NCI-H82 treated with DMSO at 0.1 percent for 48 hours (cell line): Measurements from ENCODE around the gene C1orf122.

Source experiments
- DNase-seq: peaks from one replicate; lab custom pipeline; 2025; ENCODE audit not compliant: unreplicated experiment; lab: John Stamatoyannopoulos, UW

The C1orf122 gene

DNA sequence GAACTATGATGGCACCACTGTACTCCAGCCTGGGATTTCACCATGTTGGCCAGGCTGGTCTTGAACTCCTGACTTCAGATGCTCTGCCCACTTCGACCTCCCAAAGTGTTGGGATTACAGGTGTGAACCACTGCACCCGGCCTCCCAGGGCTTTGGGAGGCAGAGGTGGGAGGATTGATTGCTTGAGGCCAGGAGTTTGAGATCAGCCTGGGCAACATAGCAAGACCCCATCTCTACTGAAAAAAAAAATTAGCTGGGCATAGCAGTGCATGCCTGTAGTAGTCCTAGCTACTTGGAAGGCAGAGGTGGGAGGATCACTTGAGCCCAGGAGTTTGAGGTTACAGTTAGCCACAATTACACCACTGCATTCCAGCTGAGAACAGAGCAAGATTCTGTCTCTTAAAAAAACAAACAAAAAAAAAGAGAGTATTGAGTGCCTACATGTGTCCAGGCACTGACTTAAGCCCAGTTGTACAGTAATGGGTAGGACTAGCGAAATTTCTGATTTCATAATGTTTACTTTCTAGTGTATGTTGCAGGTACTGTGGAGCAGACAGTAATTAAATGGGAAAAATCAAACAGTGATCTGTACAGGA lies 9.7 kb upstream of the C1orf122 start:
- no peak for DNase-seq

DNA sequence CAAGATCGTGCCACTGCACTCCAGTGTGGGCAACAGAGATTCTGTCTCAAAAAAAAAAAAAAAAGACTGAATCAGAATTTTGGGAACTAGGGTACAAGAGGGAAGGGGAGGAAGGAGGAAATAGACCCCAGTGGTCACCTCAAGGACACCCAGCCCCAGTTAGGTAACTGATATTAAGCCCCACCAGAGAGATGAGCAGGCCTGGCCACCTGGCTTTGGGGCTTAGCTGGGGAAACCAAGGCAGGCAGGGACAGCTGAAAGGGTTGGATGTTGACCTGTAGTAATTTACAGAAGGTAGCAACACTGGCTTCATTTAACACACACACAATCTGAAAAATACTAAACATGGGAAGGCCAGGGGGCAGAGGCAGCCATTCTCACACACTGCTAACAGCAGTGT lies 5.2 kb upstream of the C1orf122 start:
- no peak for DNase-seq

DNA sequence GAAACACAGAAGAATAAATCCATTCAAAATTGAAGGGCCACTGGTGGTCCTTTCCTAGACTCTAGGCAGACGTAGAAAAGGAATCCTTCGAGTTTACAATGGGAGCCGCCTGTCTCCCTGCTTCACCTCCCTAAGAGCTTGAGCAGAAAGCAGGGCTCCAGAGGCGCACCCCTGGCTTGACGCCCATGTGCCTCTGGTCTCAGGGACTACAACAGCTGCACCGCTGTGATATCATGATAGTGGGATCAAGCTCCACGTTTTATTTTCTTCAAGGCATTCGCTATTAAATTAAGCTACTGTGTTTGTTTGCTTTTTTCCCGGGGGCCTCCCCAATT lies 403 bp upstream of the C1orf122 start:
- no peak for DNase-seq

DNA sequence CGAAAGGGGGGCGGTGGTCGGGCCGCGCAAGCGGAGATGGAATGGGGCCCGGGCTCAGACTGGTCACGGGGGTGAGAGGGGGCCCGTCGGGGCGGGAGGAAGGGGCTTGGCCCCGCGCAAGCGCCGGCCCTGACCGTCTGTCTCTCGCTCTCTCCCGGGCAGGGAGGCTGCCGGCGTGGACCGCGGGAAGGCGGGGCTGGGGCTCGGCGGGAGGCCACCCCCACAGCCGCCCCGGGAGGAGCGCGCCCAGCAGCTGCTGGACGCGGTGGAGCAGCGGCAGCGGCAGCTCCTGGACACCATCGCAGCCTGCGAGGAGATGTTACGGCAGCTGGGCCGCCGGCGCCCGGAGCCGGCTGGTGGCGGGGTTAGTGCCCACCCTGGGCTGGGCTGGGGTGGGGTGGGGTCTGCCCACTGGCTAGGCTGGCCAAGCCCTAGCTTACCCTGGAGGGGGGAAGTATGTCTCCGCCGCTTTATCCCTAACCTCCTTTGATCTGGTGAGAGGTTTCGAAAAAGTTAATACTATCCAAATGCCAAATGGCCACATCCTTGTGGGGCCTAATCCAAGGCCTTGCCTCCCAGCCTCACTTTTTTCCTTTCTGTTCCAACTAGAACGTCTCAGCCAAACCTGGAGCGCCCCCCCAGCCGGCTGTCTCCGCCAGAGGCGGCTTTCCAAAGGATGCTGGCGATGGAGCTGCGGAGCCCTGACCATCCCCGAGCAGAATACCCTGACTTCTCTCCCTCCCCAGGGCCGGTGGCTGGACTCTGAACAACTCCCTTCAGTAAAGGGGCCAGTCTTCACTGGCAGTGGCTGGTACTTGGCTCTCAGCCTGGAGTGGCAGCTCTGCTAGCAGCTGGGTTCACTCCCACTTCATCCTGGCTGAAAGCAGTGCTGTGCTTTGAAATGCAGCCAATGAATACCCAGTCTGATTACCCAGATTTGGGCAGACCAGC lies 1.1 kb downstream of the C1orf122 start:
- no peak for DNase-seq

DNA sequence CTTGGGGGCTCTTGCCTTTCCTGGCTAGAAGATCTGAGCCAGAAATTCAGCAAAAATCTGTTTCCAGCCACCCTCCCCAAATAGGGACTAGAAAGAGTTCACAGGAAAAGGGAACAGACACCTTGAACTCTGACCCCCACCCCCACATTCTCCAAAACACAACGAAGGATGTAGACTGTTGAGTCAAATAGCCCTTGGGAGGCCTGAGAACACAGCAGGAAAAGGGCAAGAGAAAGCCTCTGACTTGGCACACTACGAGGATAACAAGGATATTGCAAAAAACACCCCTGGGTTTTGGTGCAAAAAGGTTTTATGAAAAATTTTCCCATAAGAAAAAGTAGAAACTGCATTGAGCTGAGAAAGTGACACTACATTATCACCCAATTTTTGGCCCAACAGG lies 2.4 kb downstream of the C1orf122 start:
- DNase-seq = no peak

DNA sequence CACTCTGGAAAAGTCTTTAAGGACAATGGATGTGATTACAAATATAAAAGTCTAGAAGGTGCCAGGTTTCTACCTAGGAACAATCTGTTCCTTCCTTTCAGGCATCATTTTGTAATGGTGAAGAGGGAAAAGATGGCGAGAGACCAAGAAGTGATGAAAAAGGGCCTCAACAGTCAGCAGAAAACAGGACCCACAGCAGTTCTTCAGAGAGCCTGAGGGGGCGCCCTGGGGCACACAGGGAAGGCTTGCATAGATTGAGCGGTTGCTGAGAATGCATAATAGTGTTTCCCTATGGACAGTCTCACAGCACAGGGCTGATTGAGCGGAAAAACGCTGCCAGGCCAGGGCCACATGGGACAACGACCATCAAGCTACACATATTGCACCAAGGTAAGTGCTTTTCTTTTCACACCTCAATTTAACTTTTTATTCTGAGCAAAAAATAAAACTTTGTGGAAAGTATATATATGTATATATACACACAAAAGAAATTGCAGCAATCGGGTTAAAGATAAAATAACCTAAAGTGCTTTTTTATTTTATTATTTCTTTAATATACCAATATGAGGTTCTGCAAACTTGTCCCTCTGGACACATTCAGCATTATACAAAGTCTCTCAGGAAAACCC lies 3.6 kb downstream of the C1orf122 start:
- peak; percentile 42 for DNase-seq

DNA sequence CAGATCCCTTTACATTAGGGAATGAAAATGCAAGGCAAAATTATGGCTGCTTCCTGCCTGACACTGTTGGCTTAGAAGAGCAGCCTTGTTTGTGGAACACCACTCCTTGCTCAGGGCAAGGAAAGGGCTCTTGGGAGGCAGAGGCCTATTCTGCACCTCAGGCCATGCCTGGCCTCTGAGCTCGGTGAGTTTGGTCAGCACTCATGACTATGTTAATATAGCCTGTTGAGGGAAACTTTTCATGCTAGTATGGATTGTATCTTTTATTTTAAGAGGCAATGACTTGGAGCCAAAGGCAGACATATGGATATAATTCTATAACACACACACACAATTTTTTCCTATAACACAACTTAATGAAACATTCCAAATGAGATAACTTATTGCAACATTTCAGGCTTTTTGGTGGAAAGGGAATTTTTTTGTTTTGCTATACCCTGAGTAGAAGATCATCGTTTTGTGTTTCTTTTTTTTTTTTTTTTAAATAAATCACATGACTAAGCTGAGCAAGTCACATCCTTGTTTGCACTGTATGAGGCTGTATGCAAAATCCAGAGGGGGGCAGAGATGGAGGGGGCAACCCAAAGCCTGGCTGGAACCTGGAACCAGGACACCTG lies 6.0 kb downstream of the C1orf122 start:
- DNase-seq = no peak

DNA sequence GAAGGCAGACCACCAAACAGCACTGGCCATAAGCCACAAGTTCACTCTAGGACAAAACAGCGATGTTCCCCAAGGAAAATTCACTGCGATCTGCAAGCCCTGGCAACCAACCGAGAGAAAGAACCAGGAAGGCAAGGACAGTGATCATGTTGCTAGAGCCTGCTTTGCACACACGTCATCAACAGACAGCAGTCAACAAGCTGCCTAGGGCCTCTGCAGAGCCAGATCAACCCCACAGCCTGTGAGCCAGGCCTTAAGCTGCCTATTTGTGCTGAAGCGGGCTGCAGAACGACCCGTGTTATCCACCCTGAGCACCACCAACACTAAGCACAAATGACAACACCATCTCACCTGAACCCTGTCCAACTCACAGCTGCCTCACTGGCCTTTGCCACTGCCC lies 6.7 kb downstream of the C1orf122 start:
- no peak for DNase-seq

DNA sequence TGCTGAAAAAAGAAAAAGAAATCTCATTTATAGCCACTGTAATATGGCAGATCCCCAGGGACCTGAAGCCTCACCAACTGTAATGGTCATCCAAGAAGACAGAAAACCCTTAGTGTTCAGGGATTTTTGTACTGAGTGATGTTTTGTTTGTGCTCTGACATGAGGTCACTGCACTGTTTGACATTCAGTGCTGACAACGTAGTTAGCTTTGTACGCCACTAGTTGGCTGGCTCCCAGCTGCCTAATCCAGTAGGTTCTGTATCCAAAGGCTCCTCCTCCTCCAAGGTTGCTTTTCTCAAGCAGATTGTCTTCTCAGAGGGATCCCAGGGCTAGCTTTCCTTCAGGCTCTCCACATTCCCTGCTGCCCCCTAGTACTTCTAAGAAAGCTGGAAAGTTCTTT lies 9.9 kb downstream of the C1orf122 start:
- no peak for DNase-seq

DNA sequence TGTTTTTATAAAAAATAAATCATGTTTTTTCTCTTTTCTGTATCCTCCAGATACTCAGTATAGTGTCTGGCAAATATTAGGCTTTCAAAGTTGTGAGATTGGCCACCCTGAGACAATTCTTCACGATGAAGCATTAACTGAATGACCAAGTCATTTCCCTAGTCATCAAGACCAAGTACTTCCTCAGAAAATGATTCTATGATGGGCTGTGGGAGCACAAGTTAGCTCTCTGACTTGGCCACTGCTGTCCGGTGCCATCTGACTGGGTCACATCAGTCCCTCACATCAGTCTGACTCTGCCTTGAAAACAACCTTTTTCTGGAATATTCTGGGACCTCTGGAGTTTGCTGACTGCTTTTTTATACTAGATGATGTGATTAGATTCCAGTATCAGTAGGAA lies 13.9 kb downstream of the C1orf122 start:
- DNase-seq = no peak

DNA sequence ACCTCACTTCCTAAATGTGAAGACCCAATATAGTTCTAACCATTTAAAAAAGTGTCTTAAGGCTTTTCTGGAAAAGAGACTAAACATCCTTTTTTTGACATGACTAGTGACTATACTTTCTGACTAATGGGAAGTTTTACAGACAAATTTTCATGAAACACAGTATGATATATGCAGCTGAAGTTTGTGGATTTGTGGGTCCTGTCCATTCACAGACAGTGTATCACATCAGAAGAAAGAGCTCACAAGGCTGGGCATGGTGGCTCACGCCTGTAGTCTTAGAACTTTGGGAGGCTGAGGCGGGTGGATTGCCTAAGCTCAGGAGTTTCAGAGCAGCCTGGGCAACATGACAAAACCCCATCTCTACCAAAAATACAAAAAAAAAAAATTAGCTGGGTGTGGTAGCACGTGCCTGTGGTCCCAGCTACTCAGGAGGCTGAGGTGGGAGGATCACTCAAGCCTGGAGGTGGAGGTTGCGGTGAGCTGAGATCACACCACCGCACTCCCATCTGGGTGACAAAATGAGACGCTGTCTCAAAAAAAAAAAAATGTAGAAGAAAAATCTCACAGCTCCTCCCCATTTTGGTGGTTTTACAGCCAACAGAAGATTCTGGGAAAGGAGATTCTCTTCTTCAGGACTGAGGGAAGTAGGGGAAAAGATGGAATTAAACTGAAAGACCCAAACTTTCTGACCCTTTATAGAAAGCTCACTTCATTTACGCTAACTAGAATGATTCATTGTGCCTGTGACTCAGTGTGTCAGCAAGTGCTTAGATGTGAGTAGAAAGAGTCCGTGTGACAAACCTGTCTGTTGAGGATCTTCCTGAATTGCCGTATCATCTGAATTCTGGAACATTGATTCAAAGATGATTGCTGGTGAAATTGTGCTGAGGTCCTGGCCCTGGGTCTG lies 15.6 kb downstream of the C1orf122 start:
- DNase-seq = no peak

DNA sequence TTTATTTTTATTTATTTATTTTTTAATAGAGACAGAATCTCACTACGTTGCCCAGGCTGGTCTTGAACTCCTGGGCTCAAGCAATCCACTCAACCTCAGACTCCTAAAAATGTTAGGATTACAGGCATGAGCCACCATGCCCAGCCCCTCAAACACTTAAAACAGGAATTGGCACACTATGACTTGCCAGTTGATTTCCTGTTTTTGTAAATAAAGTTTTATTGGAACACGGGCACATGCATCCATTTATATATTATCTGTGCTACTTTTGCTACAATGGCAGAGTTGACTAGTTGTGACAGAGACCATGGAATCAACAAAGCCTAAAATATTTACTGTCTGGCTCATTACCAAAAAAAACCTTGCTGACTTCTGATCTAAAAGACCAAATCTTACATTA lies 16.4 kb downstream of the C1orf122 start:
- DNase-seq = no peak

DNA sequence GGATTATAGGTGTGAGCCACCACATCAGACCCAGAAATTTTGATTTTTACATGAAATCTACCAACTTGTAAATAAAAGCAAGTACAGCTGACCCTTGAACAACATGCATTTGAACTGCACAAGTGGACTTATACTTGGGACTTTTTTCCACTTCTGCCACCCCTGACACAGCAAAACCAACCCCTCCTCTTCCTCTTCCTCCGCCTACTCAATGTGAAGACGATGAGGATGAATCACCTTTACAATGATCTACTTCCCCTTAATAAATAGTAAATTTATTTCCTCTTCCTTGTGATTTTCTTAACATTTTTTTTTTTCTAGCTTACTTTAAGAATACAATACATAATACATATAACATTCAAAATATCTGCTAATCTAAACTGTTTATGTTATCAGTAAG lies 17.9 kb downstream of the C1orf122 start:
- DNase-seq = no peak

DNA sequence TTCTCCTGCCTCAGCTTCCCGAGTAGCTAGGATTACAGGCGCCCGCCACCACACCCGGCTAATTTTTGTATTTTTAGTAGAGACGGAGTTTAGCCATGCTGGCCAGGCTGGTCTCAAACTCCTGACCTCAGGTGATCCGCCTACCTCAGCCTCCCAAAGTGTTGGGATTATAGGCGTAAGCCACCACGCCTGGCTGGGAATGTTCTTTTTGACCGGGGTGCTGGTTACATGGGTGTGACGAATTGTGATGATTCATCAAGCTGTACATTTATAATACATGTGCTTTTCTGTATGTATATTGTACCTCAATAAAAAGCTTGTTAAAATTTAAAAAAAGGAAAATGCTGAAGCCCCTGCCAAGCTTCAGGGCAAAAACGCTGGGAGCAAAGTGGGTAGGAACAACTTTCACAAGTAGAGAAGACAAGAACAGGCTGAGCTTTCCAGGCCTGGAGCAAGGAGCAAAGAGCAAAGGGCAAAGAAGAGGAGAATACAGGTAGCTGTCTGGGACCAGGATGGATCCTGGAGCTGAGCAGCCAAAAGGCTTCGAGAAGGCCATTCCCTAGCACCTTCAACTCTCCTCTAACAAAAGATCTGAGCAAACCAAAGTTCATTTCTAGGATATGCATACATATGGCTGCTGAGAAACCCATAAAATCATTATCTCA lies 21.0 kb downstream of the C1orf122 start:
- no peak for DNase-seq

DNA sequence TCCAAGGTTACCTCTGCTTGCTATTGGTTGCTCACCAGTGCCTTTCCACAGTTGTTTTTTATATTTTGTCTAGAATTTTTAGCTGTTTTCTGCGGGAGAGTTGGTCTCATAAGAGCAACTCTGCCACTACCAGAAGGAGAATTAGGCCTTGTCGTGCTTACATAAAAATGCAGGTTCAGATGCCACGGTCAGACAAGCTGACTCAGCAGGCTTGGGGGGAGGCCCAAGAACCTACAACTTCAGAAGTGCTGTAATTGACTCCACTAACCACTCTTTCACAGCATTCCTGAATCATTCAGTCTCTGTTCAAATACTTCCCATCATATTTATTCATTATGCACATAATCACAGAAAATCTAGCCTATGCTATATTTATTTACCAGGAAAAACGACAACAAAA lies 23.5 kb downstream of the C1orf122 start:
- DNase-seq = no peak

DNA sequence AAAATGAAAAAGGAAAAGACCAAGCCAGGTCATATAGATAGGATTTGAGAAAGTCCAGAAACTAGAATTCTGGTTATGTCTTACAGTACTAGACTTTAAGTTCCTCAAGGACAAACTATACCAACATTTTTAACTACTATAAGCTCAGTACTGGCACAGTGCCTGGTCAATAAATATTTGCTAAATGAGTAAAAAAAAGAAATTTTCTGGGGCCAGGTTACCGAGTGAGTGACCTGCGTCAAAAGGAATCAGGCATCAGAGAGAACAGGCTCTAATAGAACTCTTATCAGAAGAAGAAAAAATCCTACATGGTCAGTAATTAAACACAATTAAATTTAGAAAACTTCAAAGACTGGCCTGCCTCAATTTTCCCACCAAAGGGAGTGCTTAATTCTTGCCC lies 24.2 kb downstream of the C1orf122 start:
- DNase-seq = no peak

DNA sequence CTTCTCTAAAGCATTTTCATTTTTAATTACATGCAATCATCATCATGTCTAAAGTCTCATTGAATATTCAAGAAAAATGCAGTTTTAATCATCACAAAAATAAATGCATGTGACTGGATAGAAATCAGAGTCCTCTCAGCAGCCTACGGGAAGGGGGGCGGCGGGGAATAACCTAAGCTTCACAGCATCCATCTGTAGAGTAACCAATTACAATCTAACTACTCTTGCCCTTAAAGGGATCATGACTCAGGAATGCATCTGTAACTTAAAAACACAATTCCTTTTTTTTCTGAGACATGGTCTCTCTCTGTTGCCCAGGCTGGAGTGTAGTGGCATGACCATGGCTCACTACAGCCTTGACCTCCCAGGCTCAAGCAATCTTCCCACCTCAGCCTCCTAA lies 29.2 kb downstream of the C1orf122 start:
- DNase-seq = no peak

DNA sequence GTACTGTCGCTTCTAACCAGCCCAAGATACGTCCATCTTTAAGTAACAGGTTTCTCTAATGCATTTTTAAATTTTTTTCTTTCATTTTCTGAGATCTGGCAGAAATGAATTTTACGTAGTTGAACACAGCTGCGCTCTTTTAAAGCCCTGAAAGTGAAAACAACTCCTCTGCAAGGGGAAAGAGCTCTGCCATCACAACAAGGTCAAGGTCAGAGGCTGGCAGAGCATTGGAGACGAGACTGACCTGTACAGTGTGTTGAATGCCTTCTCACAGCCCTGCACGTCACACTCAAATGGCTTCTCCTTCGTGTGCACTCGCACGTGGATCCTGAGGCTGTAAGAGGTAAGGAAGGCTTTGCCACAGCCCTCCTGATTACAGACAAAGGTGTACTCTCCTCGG lies 32.1 kb downstream of the C1orf122 start:
- no peak for DNase-seq

DNA sequence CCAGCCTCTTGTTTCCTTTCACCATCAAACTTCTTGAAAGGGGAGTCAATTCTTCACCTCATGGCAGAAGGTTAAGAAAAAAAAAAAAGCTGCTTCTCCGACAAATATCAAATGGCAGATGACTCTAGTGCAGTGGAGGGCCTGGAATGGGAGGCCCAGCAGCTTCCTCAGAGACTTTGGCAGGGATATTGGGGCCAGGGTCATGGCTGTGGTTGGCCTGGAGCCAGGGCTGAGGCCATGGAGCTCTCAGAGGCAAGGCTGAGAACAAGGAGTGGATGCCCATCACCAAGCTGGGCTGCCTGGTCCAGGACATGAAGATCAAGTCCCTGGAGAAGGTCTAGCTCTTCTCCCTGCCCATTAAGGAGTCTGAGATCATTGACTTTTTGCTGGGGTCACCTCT lies 33.1 kb downstream of the C1orf122 start:
- no peak for DNase-seq

DNA sequence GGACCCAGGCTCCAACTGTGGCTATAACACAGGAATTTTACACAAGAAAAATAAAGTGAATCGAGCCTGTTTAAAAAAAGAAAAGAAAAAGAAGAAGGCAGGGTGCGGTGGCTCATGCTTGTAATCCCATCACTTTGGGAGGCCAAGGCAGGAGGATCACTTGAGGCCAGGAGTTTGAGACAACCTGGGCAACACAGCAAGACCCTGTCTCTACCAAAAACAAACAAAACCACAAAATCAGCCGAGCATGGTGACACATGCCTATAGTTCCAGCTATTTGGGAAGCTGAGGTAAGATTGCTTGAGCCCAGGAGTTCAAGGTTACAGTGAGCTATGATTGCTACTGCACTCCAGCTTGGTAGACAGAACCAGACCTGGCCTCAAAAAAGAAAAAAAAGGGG lies 34.1 kb downstream of the C1orf122 start:
- no peak for DNase-seq
